Activated CD4-positive, alpha-beta T cell treated with anti-CD3 and anti-CD28 coated beads, Interleukin-2, amount 50 U/mL, for 1 hour (primary cell): Measurements from ENCODE around the gene ROBO1.

Experiments used
- DNase-seq: peaks from one replicate; pipeline ENCODE4 v3.0.0-alpha.2; 2020

The ROBO1 gene

DNA sequence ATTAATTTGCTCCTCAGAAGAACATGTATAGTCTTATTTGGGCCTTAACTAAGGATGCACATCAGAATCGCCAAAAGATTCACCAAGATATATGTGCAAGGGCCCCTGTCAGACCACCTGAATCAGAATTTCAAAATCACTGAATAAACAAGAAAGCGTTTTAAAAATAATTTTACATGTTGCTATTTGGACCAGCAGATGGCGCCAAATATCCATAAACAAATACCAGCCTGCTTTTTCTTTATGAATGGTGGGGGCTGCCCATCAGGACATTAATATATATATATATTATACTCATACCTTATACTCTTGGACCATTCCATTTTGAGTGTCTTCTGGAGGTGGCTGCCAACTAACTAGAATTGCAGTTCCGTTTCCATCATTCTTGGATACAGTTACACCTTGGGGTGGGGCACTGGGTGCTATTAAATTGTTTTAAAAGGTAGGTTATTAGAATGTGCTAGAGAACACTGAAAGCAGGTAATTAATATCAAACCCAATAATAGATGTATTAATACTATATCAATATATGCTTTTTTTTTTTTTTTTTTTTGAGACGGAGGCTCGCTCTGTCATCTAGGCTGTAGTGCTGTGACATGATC is 1108.3 kb downstream of the ROBO1 start:
- no peak for DNase-seq

DNA sequence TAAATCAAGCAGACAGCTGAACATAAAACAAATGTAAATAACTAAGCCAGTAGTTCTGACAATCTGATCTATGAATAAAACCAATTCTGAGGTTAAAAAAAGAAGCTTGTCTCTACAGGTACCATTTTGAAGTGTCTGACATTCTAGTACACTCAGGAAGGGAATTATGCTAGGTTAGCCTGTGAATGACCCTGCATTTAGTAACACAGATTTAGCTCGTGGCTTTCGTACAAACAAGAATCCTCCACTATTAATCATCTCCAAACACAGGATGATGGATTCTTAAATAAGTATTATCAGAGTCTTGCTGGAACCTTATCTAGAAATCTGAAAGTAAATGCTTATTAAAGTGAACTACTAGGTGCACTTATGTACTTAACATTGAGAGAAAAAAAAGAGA is 1120.1 kb downstream of the ROBO1 start:
- DNase-seq, result no peak

DNA sequence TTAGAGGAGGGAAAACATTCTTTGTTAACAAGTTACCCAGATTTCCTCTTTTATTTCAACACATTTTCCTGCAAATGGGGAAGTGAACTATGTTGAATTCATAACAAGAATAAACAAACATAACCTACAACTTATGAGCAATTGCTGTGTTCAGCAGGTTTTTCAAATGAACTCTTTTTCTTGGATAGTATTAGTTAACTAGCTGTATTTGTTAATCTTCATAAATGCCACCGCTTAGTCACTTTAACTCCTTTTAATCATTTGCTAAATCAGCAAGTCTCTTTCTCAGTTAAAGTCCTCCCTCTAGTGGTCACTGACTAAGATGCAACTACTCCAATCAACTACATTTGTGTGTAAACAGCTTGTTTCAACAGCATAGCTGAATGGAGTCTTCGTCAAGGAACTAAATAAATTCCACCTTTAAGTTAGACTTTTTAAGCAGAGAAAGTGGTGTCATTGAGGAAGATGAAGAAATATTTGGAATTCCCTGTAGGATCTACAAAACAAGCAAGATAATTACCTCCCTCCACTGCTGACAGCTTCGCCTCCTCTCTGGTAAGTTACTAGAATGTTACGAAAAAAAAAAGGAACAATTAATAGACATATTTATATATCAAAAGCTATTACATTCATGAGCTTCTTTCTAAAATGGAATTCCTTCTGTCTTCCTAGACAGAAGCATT is 1122.0 kb downstream of the ROBO1 start:
- no peak for DNase-seq

DNA sequence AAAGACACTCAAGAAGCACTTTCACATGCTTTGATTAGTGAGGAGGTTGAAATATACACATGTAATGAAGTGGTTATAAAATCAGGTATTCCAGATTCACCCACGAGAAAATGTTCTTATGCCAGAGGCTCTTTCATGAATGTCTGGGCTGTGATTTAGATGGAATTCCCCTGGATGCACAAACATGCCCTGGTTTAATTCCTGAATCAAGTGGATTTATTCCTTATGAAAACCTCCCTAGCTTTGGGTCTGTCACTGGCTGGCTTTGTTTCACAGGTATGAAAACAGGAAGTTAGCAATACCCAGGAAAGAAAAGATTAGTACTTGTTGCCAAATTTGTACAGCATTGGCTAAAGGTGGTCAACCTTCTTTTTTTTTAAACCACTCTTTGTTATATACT is 1123.0 kb downstream of the ROBO1 start:
- no peak for DNase-seq

DNA sequence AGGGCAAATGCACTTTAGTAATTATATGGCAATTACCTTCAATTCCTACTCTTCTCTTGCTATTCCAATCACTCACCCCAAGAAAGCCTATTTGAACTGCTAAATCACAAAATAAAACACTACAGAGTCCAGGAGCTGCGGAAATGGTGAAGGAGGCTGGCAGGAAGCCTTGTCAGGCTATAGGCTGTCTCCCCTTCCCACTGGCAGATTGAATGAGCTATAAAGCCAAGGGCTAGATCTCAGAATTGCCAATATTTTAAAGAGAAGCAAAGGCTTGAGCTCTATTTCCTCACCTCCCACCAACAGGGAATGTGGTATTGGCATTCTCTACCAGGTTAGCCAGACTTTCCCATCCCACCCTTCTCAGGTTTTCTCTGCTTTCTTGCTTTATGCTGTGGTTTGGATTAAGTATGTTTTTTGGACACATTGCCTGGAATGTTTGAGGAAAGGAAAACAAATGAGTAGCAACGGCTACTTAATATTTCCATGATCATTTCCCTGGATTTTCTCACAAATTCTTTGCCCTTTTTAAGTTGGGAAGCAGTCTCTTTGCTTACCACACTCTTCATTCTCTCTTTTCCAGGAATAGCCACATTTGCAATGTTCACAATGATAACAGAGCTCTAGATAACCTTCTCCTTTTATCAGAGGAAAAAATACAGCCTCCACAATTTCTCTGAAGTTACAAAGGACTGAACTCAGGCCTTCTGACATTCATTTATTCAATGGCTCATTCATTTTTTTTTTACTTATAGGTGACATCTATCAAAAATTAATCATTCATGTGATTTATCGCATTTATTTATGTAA is 1125.4 kb downstream of the ROBO1 start:
- no peak for DNase-seq

DNA sequence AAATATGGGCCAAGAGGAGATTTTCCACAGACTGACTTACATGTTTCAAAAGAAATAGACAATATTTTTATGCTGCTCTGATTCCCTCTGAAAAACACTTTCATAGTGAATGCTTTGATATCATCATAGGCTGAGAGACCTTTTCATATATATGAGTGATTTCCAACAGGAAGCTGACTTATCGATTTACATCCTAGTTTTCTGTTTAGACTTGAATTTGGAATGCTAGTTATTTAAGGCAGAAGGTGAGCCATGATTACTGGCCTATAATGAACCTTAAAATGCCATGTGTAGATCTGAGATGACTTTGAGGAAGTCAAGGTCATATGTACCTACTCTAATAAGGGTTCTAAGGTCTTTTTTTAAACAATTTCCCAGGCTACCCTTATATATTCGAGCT is 1126.1 kb downstream of the ROBO1 start:
- DNase-seq, result no peak

DNA sequence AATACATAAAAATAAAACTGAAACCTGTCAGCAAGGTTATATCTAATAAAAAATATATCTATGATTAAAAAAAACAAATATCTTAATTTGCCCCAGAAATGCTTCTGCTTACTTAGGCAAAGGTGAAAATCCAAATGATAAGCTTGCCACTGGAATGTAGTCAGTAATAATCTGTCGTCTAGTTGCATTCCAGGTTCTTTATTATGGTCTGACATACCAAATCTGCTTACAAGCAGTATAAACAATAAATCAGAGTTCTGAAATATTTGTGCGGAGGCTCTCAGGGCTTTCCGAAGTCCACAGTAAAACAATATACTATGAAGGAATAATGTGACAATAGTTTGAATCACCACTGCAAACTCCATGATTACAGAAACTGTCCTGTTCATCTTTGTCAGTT is 1133.5 kb downstream of the ROBO1 start:
- no peak for DNase-seq

DNA sequence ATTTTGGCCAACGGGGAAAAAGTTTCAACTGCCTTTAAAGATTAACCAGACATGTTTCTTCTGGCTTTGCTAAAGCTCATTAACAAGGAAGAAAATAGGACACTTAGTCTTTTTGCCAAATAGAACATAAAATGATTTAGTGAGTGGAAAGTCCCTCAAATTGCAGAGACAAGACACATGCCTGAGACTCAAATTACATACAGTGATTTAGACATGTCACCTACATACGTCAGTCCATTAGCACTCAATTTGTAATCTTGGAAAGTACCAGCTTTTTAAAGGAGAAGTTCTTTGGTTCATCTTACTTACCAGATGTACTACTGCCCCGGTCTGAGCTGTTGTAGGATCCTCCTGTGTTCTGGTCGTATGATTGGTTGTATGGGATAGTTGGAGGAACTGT is 1134.2 kb downstream of the ROBO1 start:
- DNase-seq, result no peak

DNA sequence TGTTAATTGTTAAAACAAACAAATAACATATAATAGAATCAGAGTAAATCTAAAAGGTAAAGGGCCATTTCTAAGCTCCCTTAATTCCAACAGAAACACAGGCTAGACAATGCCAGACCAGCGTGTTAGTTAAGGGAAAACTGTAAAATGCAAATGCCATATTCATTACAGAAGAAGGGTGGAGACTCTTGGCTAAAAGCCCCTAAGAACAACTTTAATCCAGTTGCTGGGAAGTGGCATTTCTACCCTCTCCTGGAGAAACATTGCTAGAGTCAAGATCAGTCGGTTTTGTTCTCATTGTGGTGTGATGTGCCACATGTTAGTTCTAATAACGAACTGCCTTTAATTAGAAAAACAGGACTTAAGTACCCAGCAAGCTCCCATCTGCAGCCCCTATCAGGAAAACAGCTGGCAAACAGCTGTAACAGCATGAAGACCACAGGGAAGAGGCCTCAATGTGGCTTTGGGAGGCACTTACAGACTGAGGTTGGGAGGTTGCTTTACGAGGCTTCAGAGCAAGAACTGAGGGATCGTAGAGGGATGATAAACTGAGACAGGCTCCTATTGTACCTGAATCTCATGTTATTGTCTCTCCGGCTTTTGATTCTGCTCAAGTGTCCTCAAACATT is 1134.8 kb downstream of the ROBO1 start:
- no peak for DNase-seq

DNA sequence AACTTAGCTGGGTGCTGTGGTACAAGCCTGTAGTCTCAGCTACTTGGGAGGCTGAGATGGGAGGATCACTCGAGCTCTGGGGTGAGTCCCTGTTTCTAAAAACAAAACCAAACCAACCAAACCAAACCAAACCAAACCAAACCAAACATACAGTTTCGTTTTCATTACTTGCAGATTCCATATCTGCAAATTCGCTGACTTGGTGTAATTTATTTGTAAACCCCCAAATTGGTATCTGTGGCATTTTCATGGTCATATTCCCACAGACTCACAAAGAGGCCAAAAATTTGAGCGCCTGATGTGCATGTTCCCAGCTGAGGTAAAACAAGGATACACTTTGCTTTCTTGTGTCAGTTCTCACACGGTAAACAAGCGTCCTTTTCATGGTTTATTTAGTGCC is 1138.3 kb downstream of the ROBO1 start:
- DNase-seq, result no peak

DNA sequence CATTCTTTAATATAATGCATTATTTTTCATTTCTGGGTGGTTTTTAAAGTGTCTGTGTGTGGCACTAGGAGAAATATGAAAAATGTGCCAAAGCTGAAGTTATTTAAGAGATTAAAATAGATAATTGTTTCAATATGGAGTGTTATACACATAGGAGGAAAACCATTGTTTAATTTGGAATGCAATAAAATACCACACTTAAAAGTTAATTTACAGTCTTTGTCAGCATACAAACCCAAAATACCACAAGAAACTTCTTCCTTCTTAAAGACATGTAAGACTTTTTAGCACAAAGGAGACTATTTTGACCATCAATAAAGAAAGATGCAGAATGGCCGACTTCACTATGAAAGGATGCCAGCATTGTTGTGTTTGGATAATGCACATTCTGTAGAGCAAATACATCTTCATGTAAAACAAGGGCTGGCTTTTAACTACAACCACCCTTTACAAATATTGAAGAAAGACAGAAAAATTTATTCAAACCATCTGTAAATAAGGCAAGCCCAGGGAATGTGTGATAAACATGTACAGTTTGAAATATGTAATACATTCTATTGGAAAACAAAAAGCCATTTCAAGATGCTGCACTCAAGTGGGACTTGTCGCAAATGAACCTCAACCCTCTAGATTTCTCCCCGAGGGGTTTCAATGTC is 1146.6 kb downstream of the ROBO1 start:
- DNase-seq, result no peak

DNA sequence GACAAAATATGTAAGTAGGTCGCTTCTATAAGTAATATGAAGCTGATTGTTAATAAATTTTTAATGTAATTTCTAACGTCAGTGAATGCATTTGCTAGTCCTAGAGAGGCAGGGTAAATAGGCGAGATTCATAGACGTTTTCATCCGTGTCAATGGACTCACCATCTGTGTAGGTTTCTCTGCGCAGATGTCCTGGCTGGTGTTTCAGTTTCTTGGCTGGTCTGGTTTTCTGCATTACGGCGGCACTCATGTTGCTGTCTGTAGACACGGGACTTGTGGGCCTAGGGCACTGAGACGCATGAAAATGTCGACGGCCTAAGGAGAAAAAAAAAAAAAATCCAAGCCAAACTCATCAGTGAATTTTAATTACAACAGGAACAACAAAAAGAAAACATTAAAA is 1153.3 kb downstream of the ROBO1 start:
- no peak for DNase-seq

DNA sequence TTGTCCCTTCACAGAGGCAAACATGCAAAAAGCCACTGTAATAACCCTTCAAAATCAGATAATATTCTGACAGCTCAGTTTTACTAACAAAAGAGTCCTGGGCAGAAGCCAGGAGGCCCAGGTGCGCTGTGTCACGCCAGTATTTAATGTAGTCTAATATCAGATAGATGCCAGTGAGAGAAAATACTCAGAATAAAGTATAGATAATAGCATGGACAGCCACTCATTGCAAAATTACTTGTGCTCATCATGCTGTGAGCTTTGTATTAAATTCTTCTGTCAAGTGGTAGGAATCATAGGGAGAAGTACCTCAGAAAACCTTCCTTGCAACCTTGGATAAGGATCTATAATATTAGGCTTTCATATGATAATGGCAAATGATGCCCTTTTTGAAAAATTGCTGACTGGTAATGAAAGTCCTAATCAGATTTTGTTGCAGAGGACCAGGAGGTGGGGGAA is 1154.3 kb downstream of the ROBO1 start:
- DNase-seq, result no peak

DNA sequence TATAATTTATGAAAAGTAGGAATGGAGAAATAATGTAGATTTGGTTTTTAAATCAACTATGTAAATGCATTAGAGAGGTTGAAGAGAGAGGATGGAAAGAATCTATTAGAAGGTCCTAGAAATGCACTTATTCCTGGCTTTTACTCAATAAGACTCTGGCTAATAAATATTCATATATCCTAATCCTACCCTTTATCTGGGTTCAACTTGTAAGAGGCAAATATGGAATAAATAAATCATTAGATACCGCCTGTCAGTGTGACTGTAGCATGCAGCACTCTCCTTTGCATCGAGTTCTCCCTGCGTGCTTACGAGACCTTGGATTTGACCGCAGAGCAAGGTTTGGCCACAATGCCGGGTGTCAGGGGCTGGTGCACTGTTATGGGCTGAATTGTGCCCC is 1156.5 kb downstream of the ROBO1 start:
- no peak for DNase-seq

DNA sequence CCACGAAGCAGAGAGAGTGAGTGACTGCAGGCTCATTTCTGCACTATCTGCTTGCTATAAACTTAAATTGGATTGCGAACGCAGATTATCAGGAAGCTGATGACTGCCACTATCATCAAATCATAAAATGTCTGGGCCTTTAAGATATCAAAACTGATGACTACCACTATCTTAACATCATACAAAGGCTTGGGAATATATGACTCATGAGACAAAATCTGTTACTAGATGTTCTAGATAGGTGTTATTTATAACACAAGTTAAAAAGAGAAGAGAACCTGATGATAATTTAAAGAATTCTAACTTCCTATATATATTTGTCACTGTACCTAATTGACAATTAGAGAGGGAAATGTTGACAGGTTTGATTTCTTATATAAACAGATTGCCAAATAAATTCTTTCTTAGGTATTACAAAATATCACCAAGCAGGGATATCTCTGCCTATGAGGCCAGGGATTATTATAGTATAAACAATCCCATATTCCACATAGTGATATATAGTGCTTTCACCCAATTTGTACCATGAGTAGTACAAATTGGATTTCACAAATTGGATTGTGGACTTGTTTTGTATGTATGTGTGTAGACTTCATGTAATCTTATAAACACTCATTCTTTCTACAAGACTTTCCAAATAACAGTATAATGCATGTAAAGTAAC is 1157.2 kb downstream of the ROBO1 start:
- DNase-seq, result no peak

DNA sequence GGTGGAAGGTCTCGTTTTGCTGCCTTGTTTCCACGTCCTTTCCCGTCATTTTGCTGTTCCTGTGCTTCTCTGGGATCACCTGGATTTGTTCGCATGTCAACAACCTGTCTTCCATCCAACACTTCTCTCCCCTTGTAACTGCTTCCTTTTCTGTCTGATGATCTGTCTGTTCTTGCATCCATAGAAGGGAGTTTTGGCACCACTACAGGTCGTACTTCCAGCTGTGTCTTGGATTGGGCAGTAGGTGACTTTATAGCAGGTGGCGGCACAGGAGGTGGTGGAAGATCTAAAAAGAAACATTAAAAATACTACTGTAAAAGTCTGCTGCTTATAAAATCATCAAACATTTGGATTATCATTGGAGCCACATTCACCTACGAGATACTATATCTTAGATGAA is 1161.0 kb downstream of the ROBO1 start:
- no peak for DNase-seq

DNA sequence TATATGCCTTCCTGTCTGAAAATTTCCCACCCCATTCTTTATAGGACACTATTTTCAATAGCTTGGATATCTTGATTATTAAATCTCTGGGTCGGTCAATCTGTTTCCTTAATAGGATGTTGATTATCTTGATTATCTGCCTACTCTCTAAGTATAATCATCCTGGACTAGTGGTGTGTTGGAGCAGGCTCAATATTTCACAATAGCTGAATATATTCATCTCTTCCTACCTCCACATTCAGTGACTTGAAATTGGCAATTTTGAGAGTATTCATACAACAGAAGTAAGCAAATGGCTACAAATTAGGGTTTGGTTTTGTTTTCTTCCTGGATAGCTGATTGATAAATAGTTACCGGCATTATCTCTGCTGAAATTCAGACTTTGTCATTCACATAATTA is 1162.6 kb downstream of the ROBO1 start:
- DNase-seq, result no peak

DNA sequence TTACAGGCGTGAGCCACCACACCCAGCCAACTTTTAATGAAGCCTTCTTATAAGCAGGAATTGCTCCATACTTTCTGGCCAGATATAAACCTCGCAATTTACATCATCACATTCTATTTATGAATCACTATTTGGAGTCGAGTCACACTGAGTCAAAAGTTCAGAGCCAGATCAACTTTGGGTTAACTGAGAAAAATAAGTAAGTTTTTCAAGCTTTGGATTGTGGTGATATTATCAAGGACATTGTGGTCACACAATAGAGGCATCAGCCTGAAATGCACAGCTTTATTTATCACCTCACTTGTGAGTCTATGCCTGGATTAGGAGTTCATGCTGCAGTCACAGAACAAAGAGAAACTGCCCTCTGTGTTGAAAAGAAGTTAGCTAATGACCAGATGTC is 1163.5 kb downstream of the ROBO1 start:
- no peak for DNase-seq

DNA sequence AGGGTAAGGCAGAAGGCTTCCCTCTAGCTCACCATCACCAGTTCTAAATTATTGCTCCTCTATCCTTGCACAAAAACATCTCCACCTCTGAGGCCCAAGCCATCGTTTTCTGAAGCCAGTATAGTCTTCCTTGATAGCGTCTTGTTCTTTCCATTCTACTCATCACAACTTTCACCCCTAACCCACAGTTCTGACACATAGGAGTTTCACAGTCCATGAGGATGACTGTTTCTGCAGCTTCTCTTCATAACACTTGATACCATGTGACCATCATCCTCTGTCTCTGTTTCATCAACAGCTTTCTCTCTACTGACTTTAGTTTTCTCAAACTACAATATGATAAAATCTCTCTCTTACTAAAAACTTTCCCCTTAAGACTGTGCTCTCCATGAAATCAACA is 1166.5 kb downstream of the ROBO1 start:
- DNase-seq, result no peak

DNA sequence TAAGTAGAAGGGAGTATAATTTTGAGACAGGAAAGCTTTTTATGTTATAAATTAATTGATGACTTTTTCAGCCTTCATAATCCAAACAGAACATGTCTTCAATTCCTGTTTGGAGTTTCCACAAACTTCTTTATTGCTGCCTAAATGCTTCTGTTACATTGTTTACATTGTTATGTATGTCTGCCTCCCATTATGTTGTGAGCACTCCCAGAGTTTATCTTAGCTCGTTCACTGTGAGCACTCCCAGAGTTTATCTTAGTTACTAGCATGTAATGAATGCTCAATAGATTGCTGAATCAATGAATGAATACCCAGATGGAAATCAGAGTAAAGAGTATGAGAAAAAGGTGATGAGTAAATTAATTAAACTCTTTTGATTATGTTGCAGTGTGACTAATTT is 1178.0 kb downstream of the ROBO1 start:
- DNase-seq, result no peak

DNA sequence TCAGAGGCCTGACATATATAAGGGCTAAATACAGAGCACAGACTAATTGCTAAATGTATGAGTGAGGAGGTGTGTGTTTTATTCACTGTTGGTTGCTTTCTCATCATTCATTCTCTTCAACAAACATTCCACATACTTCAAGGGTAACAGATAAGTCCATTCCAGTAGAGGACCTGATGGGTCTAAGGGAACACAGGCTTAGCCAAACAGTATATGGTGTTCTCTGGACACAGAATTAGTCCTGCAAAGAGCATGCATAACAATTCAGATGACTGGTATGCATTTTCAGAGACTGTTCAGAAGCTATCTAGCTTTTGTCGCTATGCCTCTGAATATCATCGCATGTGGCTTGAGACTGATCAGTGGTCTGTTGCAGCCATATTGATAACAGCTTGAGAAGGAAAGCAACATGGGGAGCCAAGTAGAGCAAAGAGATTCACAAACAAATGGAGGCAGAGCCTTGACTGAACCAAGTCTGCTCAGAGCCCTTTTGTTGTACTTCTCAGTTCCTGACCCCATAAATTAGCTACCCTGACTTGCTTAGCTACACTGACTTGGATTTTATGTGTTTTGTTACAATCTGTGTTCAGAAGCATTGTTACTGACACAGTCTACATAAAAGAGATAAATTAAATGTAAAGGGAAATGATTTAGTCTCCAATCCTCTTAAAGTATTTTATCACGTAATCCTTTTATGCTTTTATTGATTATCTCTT is 1178.7 kb downstream of the ROBO1 start:
- no peak for DNase-seq

DNA sequence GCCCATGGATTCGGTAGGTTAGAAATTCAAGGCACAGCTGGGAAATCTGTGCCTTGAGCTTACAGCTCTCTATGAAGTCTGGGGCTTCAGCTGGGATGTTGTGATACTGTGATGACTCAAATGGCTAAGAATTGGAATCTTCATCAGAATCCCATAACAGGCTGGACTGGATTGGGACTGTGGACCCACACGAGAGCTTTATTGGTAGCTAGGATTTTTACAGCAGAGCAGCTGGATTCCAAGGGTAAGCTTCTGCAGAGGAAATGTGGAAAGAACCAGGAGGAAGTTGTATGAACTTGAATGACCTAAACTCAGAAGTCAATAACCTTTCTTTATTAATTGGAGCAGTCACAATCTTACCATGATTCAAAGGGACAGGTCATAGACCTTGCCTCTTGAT is 1187.1 kb downstream of the ROBO1 start:
- no peak for DNase-seq
